ENCODE measurements around the gene MORN1. TPM values are rescaled to one million over a fixed set of nuclear protein-coding genes. Genes with fewer than 3 reads are reported as not detected.

The MORN1 gene
- total and polyA plus RNA-seq, 4 donors, result 2.3 to 6.9 (median 3.6) TPM

GRCh38 chr1:2356401-2356800 lies 35.0 kb downstream of the MORN1 start:
- H3K4me1 ChIP-seq (ENCODE audit: control insufficient read depth in 4 of 4, insufficient read depth in 4 of 4, low read length in 3 of 4), result no peaks in the 10 kb centered on the region
- H3K9ac ChIP-seq (ENCODE audit: low read depth in 1 of 2, low read length in 2 of 2), result no peak overlapping the region
- no peak overlapping the region for H3K27ac ChIP-seq (ENCODE audit: low read depth in 1 of 2, low read length in 2 of 2)
- WGBS, result 93% methylated on average over 15 of the region's 15 CpGs
- no peak overlapping the region for H3K4me3 ChIP-seq (ENCODE audit: low read depth in 1 of 3, low read length in 3 of 3)
- H3K27me3 ChIP-seq (ENCODE audit: control insufficient read depth in 4 of 4, insufficient read depth in 4 of 4, low read length in 3 of 4), result no peaks in the 10 kb centered on the region
- H3K36me3 ChIP-seq (ENCODE audit: control insufficient read depth in 4 of 4, insufficient read depth in 3 of 4, low read depth in 1 of 4, low read length in 3 of 4), result no peaks in the 10 kb centered on the region
- TF ChIP-seq REST (IDR thresholded peaks at IDR 0.05) (no peak), JUND (IDR thresholded peaks at IDR 0.05) (no peak), HNF4G (IDR thresholded peaks at IDR 0.05) (no peak), FOXA2 (IDR thresholded peaks at IDR 0.05) (no peak), EGR1 (IDR thresholded peaks at IDR 0.05; ENCODE audit: low read depth in 2 of 2) (no peak)
- no peaks in the 10 kb centered on the region for H3K9me3 ChIP-seq (ENCODE audit: control insufficient read depth in 4 of 4, low read length in 3 of 4)
- DNase-seq (ENCODE audit: low spot score), result no peak

DNA sequence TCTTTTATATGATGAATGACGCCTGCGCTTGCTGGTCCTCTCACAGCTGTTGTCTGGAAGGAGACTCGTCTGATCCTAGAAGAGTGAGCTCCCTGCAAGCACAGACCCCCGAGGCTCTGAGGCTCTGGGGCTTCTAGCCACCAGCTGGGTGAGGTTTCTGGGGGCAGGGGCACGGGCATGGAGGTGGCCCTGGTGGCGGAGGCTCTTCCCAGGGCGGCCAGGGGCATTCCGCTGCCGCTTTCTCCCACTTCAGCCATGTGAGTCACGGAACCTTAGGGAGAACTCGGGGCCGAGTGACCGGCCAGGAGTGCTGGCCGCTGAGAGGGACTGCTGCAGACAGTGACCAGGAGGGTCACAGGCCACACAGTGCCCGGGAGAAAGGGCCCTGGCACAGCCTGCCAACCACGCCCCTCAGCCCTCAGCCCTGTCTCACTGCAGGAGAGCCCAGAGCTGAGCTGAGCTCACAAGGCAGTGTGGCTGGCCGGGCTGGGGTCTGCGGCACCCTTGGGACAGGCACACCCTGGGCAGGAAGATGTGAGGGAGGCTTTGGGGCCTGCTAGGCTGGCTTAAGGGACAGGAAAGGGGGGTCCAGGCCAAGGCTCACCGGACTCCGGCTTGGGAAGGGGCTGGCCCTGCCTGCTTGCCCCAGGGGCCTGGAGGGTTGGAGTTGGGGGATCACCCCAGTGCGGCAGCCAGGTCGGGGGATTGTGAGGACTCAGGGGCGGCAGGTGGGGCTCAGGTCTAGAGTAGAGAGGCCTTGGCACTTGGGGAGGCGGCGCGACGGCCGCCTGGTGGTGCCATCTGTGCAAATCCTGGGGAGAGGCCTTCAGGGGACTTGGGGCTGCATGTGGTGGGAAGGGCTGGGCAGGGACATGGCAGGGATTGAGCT lies 35.7 kb downstream of the MORN1 start:
- no peak overlapping the region for H3K9ac ChIP-seq (ENCODE audit: low read depth in 1 of 2, low read length in 2 of 2)
- H3K9me3 ChIP-seq (ENCODE audit: control insufficient read depth in 4 of 4, low read length in 3 of 4), result no peaks in the 10 kb centered on the region
- H3K4me1 ChIP-seq (ENCODE audit: control insufficient read depth in 4 of 4, insufficient read depth in 4 of 4, low read length in 3 of 4), result no peaks in the 10 kb centered on the region
- no peak overlapping the region for H3K4me3 ChIP-seq (ENCODE audit: low read depth in 1 of 3, low read length in 3 of 3)
- TF ChIP-seq, protein P1, sequence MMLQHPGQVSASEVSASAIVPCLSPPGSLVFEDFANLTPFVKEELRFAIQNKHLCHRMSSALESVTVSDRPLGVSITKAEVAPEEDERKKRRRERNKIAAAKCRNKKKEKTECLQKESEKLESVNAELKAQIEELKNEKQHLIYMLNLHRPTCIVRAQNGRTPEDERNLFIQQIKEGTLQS (IDR thresholded peaks at IDR 0.05), result no peak
- TF ChIP-seq HNF4A (conservative IDR thresholded peaks at IDR 0.05), result no peak
- TF ChIP-seq HNF4G (IDR thresholded peaks at IDR 0.05), result no peak
- no peak for TF ChIP-seq RXRA (IDR thresholded peaks at IDR 0.05)
- no peak for TF ChIP-seq FOXA2 (IDR thresholded peaks at IDR 0.05)
- TF ChIP-seq JUND (IDR thresholded peaks at IDR 0.05), result no peak
- TF ChIP-seq GABPA (IDR thresholded peaks at IDR 0.05 in 1 of 2, conservative IDR thresholded peaks at IDR 0.05 in 1 of 2), result no peak
- no peak for TF ChIP-seq FOXA1 (IDR thresholded peaks at IDR 0.05)
- TF ChIP-seq RAD21 (IDR thresholded peaks at IDR 0.05), result no peak
- TF ChIP-seq YY1 (IDR thresholded peaks at IDR 0.05), result no peak
- TF ChIP-seq ZBTB33 (IDR thresholded peaks at IDR 0.05), result no peak
- no peaks in the 10 kb centered on the region for H3K27me3 ChIP-seq (ENCODE audit: control insufficient read depth in 4 of 4, insufficient read depth in 4 of 4, low read length in 3 of 4)
- no peaks in the 10 kb centered on the region for H3K36me3 ChIP-seq (ENCODE audit: control insufficient read depth in 4 of 4, insufficient read depth in 3 of 4, low read depth in 1 of 4, low read length in 3 of 4)
- WGBS, result 87% methylated on average over 28 of the region's 28 CpGs
- DNase-seq (ENCODE audit: low spot score), result no peak
- no peak overlapping the region for H3K27ac ChIP-seq (ENCODE audit: low read depth in 1 of 2, low read length in 2 of 2)

All from liver (tissue), 9 donors.